GM18505 (cell line): ENCODE results near the gene RSRC1.
"Not testable (repeated sequence)": the region's sequence is repeated elsewhere in the genome, so short reads cannot be mapped to it uniquely, and the experiment has no call there.

Experiments
- ATAC-seq: cut with Tn5 transposase; IDR thresholded peaks from one replicate; pipeline ENCODE4 v1.9.1; 2021; ENCODE audit not compliant: unreplicated experiment
- POLR2A ChIP-seq: IDR thresholded peaks from 4 replicates; pipeline ENCODE4 v1.6.1; 2011; ENCODE audit warnings: borderline replicate concordance; ENCODE audit not compliant: insufficient read depth, insufficient read length; ENCODE audit errors: extremely low read depth

The RSRC1 gene

GRCh38 chr3:158104431-158104921 lies 5.4 kb upstream of the RSRC1 start:
- ATAC-seq, result no peak
- no peak for TF ChIP-seq POLR2A

DNA sequence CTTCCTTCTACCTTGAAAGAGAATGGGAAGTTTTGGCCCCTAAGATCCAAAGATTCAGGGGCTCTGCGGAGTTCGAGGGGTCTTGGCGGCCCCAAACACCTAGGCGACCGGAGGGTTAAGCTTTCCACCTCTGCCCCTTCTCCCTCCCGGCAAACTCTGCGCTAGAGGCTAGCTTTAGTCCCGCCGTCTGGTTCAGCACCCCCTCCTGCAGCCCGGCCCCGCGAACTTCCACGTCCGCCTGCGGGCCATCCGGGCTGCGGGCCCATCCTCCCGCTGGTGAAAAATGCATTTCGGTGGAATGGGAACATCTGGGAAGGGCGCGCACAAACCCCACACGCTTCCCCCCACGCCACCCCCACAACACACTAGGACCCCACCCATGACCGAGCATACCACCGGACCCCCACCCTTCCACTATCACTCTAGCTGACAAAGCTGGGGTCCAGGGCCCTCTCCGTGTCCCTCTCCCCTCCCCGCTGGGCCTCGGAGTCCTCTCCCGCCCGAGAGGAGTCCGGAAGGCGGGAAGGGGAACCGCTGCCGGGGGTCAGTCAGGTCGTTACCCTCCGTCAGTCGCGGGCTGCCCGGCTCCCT lies 4.7 kb upstream of the RSRC1 start:
- ATAC-seq, result no peak
- no peak for TF ChIP-seq POLR2A

DNA sequence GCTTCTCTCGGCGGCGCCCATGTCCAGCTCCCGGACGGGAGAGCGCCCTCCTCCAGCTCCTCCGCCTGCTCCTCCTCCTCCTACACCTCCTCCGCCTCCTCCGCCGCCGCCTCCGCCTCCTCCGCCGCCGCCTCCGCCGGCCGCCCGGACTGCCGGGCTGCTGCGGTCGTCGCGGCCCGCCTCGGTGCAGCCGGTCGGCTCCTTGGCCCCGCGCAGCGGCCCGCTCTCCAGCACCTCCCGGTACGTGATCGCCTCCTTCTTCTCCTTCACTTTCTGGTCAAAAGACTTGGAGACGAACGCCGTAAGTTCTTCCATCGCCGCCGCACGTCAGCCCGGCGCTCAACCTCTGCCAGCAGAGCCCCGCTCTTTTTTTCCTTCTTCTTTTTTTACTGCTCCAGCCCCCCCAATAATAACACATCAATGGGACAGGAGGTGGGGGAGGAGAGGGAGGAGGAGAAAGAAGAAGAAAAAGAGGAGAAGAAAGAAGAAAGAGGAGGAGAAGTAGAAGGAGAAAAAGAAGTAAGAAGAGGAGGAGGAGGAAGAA lies 4.1 kb upstream of the RSRC1 start:
- ATAC-seq, result no peak
- no peak for TF ChIP-seq POLR2A

- no peak for TF ChIP-seq POLR2A
- no peak for ATAC-seq
These were observed 3.0 kb upstream of the RSRC1 start for GRCh38 chr3:158106766-158107471.

DNA sequence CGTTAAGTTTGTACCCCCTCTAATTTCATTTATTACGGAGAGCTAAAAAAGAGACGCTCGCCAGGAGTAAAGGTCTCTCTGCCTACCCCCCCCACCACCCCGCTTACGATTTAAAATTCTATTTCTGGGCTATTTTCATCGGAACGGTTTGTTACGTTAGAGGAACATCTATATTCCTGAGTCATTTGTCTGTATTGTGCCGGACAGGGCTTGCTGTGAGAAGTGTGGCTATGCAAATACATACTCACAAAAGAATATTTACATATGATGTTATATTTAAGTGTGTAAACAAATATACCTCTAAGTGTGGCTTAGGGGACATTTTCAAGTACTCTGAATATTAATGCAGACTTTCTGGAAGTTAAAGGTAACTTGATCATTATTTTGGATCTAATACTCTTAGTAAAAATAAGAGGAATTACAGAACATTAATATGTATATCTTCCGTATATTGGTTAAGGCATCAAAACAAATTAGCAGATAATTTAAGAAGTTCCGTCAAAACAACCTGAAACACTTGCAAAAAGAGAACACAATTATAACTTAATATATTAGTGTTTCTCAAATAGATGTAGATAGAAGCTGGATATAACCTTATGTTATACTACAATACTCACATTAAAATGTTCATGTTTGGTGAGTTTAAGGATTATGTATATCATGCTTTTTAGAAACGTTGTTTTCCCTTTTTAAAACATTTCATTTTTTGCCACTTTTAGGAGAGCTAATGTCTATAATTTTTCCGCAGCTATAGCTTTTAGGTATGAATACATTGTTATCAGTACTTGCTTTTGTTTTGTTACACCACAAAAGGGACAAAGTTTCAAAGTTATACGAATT lies 2.1 kb upstream of the RSRC1 start:
- ATAC-seq, result no peak
- TF ChIP-seq POLR2A, result no peak

DNA sequence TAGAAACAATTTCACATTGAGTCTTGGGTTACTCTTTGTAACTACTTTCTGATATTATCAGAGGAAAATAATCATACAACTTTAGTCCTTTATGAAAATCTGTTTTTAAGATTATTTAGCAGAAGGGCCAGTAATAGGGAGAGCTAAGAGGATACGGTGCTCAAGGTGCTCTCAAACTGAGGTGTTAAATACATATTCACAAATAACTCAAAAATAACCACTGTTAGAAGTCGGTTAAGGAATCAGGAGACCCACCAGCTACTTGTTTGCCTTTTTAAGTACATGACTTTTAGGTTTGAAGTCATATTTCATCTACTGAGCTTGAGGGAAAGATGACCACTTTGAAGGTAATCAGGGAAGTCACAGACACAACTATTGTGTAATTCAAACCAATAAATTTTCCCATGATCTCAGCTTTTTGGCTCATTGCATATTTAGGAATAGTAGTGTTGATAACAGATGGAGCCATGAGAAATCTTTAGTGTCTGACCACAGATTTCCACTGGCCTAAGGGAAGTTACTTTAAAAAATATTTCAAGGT lies 1.4 kb upstream of the RSRC1 start:
- TF ChIP-seq POLR2A, result no peak
- ATAC-seq, result no peak

GRCh38 chr3:158109295-158109803 lies 540 bp upstream of the RSRC1 start:
- ATAC-seq, result peak; percentile 12

DNA sequence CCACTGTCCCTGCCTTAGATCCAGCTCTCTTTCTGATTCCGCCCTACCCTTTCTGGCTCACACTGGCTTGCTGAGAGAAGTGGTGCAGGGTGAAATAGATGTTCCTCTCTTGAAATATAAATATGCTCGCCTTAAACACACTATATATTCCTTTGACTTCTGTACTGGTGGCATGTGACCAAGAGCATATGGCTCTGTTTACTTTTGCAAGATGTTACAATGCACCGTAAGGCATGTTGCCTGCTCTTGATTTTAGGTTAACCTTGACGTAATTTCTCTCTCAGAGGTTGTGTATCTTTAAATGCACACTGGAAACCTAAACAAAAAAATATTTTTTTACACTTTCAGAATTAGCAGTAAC lies 749 bp downstream of the RSRC1 start:
- ATAC-seq, result no peak
- no peak for TF ChIP-seq POLR2A

More at GRCh38 chr3:158109295-158109803, 540 bp upstream of the RSRC1 start:
- TF ChIP-seq POLR2A, result no peak

GRCh38 chr3:158111861-158112260 lies 2.0 kb downstream of the RSRC1 start:
- no peak for ATAC-seq
- no peak for TF ChIP-seq POLR2A

- not testable (repeated sequence) for ATAC-seq
These were observed 3.7 kb downstream of the RSRC1 start for GRCh38 chr3:158113595-158113994.

DNA sequence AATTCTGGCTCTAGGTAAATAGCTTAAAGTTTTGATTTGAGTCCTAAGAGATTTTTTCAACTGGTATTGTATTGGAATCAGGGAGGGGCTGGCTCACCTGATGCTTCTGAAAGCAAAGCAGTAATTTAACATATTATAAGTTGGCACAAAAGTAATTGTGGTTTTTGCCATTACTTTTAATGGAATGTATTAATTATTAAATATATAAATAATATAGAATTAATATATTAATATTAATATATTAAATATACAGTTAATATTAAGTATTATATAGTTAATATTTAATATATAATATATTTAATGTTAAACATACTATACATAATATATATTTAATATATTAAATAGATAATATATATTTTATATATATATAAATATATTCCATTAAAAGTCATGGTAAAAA lies 10.4 kb downstream of the RSRC1 start:
- TF ChIP-seq POLR2A, result no peak

GRCh38 chr3:158121295-158121694 lies 11.4 kb downstream of the RSRC1 start:
- TF ChIP-seq POLR2A, result no peak
- ATAC-seq, result peak; percentile 75

More for the DNA sequence above, 10.4 kb downstream of the RSRC1 start:
- ATAC-seq, result no peak

DNA sequence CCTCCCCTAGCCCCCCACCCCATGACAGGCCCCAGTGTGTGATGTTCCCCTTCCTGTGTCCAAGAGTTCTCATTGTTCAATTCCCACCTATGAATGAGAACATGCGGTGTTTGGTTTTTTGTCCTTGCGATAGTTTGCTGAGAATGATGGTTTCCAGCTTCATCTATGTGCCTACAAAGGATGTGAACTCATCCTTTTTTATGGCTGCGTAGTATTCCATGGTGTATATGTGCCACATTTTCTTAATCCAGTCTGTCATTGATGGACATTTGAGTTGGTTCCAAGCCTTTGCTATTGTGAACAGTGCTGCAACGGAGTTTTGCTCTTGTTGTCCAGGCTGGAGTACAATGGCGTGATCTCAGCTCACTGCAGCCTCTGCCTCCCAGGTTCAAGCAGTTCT lies 12.8 kb downstream of the RSRC1 start:
- ATAC-seq, result not testable (repeated sequence)
